GM12864 (cell line): Measurements from ENCODE around the gene TMEM19.
"Not testable (repeated sequence)": the region's sequence is repeated elsewhere in the genome, so short reads cannot be mapped to it uniquely, and the experiment has no call there.

Experiments
- DNase-seq: peaks from one replicate; pipeline ENCODE4 v3.0.0-alpha.2; 2011; ENCODE audit warnings: low read depth
- H3K4me3 ChIP-seq: 2 replicates; pipeline ENCODE4 v1.5.1; 2011; ENCODE audit warnings: mild to moderate bottlenecking, low read depth, low read length, control low read depth
- TF ChIP-seq, protein P1 (sequence below): IDR thresholded peaks from 2 replicates; pipeline ENCODE4 v1.5.1; 2011; ENCODE audit warnings: low read depth, mild to moderate bottlenecking, moderate library complexity, low read length, control low read depth, inconsistent platforms; ENCODE audit errors: missing control alignments

TMEM19 gene

DNA sequence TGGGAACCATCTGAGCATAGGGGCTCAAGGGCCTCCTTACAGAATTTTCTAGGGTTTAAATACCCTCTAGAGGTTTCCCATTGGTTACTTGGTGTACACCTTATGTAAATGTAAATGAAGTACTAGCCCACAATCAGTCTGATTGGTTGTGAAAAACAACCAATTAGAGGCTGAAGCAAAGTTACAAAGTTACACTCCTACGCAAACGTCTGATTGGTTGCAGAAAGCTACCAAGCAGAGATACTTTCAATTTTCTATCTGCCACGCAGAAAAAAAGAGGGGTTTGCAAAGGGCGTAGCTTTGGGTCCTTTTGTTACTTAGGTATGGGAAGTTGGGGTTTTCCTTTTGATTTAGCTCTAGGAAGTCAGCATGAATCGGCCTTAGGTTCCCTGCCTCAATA lies 1.8 kb upstream of the TMEM19 start:
- DNase-seq = no peak
- TF ChIP-seq, protein P1, sequence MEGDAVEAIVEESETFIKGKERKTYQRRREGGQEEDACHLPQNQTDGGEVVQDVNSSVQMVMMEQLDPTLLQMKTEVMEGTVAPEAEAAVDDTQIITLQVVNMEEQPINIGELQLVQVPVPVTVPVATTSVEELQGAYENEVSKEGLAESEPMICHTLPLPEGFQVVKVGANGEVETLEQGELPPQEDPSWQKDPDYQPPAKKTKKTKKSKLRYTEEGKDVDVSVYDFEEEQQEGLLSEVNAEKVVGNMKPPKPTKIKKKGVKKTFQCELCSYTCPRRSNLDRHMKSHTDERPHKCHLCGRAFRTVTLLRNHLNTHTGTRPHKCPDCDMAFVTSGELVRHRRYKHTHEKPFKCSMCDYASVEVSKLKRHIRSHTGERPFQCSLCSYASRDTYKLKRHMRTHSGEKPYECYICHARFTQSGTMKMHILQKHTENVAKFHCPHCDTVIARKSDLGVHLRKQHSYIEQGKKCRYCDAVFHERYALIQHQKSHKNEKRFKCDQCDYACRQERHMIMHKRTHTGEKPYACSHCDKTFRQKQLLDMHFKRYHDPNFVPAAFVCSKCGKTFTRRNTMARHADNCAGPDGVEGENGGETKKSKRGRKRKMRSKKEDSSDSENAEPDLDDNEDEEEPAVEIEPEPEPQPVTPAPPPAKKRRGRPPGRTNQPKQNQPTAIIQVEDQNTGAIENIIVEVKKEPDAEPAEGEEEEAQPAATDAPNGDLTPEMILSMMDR = no peak
- H3K4me3 ChIP-seq = no peak overlapping the region

DNA sequence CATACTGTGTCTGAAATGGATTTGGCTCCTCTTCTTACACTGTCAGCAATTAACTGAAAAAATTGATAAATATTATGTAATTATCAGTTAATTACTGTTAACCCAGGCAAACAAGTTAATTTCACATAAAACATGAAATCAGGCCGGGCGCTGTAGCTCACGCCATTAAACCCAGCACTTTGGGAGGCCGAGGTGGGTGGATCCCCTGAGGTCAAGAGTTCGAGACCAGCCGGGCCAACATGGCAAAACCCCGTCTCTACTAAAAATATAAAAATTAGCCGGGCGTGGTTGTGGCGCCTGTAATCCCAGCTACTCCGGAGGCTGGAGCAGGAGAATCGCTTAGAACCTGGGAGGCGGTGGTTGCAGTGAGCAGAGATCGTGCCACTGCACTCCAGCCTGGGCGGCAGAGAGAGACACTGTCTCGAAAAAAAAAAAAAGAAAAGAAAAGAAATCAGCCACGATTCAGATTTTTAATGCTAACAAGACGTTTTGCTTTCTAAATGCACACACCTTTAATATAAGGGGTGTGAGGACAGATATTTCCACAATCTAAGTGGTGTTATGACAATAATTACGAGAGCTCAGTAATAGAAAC lies 473 bp upstream of the TMEM19 start:
- TF ChIP-seq, protein P1 = no peak
- no peak for DNase-seq
- peak overlapping the region; percentile 78 for H3K4me3 ChIP-seq

DNA sequence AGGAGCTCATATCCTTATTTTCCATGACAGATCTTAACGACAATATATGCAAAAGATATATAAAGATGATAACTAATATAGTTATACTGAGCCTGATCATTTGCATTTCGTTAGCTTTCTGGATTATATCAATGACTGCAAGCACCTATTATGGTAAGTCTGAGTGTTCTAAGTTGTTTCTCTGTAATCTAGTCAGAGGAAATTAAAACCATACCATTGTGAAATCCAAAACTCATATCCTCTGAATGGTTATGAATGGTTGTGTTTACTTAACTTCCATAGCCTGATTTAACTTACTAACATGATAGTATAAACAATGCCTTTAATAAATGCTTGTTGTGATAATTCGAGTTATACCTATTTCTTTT lies 760 bp downstream of the TMEM19 start:
- no peak for DNase-seq
- peak overlapping the region; percentile 78 for H3K4me3 ChIP-seq
- TF ChIP-seq, protein P1 = no peak

DNA sequence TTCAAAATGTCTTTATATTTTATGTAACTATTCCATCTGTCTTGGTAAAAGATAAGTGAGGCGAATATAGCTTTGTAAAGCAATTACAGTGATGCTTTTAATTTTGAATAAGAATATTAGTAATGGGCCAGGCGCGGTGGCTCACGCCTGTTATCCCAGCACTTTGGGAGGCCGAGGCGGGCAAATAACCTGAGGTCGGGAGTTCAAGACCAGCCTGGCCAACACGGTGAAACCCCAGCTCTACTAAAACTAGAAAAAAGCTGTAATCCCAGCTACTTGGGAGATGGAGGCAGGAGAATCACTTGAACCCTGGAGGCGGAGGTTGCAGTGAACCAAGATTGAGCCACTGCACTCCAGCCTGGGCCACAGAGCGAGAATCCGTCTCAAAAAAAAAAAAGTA lies 1.3 kb downstream of the TMEM19 start:
- DNase-seq = not testable (repeated sequence)

DNA sequence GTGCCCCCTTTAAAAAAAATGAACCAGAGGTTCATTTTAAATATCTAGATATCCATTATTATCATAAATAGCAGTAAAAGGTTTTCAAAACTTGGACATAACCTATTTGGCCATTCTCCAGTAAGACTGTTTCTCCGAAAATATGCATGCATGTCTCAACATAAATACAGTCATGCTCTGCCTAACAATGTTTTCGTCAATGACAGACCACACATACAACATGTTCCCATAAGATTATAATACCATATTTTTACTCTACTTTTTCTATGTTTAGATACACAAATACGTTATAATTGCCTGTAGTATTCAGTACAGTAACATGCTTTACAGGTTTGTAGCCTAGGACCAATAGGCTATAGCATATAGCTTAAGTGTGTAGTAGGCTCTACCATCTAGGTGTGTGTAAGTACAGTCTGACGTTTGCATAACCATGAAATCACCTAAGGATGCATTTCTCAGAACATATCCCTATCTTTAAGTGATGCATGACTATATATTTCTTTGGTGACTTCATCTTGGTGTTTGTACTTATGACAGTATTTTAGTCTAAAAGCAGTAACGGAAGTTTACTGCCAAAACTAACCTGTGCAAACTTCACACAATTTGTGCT lies 3.2 kb downstream of the TMEM19 start:
- DNase-seq = no peak
- peak overlapping the region; percentile 78 for H3K4me3 ChIP-seq
- TF ChIP-seq, protein P1 = no peak

More for the DNA sequence above, 1.3 kb downstream of the TMEM19 start:
- peak overlapping the region; percentile 78 for H3K4me3 ChIP-seq

DNA sequence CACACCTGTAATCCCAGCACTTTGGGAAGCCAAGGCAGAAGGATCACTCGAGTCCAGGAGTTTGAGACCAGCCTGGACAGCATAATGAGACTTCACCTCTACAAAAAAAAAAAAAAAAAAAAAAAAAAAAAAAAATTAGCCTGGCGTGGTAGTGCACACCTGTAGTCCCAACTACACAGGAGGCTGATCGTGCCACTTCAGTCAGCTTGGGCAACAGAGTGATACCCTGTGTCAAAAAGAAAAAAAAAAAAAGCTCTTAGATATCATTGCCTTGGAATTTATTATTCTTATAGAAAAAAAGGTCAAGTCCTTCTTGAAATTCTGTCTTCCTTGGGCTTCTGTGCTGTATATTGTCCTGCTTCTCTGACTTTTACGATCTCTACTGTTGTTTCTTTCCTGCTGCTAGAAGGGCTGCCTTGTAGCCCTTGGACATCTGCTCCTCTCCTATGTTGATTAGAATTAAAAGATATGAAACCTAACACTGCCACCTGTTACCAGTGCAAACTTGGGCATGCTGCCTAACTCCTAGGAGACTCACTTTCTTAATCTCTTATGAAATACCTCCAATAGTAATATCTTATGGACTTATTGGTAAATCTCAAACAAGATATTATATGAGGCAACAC lies 5.7 kb downstream of the TMEM19 start:
- DNase-seq = no peak
- TF ChIP-seq, protein P1 = no peak
- peak overlapping the region; percentile 23; the same call in 1 of the 2 replicates for H3K4me3 ChIP-seq

DNA sequence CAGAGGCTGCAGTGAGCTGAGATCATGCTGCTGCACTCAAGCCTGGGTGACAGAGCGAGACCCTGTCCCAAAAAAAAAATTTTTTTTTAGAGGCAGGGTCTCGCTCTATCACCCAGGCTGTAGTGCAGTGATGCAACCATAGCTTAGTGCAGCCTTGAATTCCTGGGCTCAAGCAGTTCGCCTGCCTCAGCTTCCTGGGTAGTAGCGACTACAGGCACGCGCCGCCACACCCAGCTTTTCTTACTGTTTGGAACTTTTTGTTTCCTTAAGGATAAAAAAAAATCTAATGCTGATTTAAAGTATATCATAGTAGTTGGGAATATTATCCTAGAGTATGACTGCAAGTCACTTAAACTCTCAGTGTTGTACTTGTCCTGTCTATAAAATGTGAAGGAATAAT lies 7.2 kb downstream of the TMEM19 start:
- TF ChIP-seq, protein P1 = no peak
- no peak for DNase-seq
- H3K4me3 ChIP-seq = no peak overlapping the region

DNA sequence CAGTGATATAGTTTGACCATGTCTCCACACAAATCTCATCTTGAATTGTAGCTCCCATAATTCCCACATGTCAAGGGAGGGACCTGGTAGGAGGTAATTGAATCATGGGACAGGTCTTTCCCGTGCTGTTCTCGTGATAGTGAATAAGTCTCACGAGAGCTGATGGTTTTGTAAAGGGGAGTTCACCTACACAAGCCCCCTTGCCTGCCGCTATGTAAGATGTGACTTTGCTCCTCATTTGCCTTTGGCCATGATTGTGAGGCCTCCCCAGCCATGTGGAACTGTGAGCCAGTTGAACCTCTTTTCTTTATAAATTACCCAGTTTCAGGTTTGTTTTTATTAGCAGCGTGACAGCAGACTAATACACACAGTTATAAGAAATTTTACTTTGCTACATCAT lies 7.8 kb downstream of the TMEM19 start:
- H3K4me3 ChIP-seq, DNase-seq: not testable (repeated sequence)
